A549 treated with DMSO at 1 μM for 4 hours (cell line): ENCODE results near the gene KCNE5. TPM values are rescaled to one million over a fixed set of nuclear protein-coding genes. Genes with fewer than 3 reads are reported as not detected.

ENCODE experiments used
- total RNA-seq: library from RNA; stranded (reverse); fragments of 200-300 nt; extraction: Qiagen RNA extraction; gene quantifications from 5 replicates; pipeline ENCODE4 v1.2.3, GENCODE V29; 2022; ENCODE audit warnings: low read depth

Gene KCNE5, protein sequence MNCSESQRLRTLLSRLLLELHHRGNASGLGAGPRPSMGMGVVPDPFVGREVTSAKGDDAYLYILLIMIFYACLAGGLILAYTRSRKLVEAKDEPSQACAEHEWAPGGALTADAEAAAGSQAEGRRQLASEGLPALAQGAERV
- 0.13 to 0.24 TPM (median 0.15 TPM) in 4 of 5 replicates, not detected in the other for total RNA-seq

DNA sequence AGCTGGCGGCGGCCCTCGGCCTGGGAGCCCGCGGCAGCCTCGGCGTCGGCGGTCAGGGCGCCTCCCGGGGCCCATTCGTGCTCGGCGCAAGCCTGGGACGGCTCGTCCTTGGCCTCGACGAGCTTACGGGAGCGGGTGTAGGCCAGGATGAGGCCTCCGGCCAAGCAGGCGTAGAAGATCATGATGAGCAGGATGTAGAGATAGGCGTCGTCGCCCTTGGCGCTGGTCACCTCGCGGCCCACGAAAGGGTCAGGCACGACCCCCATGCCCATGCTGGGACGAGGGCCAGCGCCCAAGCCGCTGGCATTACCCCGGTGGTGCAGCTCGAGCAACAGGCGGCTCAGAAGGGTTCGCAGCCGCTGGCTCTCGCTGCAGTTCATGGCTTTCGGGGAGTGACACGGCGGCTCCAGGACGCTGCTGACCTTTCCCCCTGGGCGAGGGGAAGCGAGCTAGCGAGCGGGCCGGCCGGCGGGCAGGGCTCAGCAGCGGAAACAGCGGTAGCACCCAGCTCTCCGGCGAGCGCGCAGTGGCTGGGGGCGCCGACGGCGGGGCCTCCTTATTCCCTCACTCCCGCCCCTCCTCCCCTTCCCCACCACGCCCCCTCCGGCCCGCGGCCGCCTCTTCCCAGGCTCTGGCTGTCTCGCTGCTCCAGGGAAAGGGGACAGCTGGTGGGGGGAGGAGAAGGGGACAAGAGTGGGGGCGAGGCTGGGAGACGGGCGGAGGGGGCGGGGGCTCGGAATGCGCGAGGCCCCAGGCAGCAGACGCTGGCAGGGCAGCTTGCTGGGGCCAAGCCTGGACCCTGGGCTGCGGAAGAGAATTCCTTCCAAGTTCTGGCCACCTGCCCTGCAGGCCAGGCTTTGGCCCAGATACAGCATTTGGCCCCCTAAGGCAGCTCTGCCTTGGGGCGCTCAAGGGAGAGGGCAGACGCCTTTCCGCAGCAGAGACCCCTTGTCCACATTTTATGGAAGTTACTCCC lies at the start of gene KCNE5:
KCNE5 (minus strand) TSS at position 532 of the 976 bp plus-strand sequence; CDS start at position 380, 152 bp downstream.

Other genes with a start within 250 kb of the KCNE5 start
- gene GUCY2F, start 143.1 kb downstream of the KCNE5 start, total RNA-seq: not detected in 5 replicates
- 8.9 to 13.3 TPM (median 11.0 TPM) in 5 replicates for gene NXT2, start 88.3 kb downstream of the KCNE5 start, total RNA-seq
- gene ACSL4, start 108.1 kb upstream of the KCNE5 start, total RNA-seq: 20.9 to 39.8 TPM (median 29.7 TPM) in 5 replicates